GM19099 (cell line): ENCODE data around the gene CDCA7.

Source experiments
- POLR2A ChIP-seq: IDR thresholded peaks from 3 replicates; pipeline ENCODE4 v1.6.1; 2011; ENCODE audit warnings: low read depth; ENCODE audit not compliant: insufficient read length; ENCODE audit errors: extremely low read depth

The CDCA7 gene

DNA sequence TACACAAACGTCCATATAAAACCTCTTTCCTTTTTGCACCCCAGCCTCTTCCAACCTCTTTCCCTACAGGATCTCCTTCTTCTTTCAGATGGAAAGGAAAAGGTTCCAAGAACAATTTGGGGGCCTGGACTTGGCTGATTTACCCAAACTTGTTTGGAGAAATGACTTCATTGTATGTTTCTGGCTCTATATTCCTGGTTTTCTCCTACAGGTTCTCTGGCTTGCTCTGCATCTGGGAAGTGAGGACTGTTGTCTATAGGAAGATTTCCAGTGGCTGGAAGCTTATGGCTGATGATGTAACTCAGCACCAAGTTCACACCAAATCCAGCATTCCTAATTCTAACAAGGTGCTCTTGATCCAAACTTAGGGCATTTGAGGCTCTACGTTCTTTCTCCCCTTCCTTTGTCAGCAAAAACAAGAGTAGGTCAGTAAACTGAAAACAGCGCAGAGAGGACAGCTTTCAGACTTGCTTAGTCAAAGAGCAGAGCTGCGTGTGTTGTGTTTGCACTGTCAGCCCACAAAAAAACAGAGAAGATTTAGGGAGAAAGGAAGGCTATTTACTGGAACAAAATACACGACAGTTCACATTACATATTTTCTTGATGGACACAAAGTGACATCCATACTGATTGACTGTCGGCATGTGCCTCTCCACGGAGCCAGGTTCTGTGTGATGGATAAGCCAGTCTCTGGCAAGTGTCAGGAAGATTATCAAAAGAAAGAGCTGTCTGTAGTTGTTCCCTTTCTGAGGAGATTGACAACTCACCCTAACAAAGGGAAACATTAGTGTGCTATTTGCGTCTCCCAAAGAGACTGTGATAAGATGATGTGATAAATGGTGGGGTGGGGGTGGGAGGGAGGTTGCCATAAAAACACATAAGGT lies 39.7 kb downstream of the CDCA7 start:
- TF ChIP-seq POLR2A: no peak

DNA sequence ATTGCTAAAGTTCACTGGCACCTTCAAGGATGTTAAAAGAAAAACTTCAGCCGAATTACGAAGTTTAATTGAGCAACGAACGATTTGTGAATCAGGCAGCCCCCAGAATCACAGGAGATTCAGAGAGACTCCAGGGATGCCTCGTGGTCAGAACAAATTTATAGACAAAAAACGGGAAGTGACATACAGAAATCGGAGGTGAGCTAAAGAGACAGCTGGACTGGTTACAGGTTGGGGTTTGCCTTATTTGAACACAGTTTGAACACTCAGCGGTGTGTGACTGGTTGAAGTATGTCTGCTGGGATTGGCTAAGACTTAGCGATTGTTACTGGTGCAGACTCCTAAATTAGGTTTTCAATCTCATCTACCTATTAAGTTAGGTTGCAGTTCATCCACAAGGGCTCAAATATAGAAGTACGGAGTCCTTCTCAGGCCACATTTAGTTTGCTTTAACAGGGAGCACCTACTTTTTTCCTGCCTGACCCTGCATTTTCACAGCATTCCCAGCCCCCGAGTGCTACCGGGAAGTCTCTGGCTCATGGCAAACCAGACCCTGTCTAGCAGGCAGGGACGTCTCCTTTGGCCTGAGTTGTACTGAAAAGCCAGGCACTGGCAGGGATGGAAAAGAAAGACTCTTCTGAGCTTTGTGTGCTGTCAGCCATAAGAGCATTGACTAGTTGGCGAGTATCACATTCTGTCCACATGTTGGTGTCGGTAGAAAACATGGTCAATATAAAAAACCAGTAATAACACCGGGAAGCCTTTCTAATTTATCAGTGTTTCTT lies 41.1 kb downstream of the CDCA7 start:
- no peak for TF ChIP-seq POLR2A

GRCh38 chr2:173397539-173397938 lies 42.9 kb downstream of the CDCA7 start:
- TF ChIP-seq POLR2A: no peak

DNA sequence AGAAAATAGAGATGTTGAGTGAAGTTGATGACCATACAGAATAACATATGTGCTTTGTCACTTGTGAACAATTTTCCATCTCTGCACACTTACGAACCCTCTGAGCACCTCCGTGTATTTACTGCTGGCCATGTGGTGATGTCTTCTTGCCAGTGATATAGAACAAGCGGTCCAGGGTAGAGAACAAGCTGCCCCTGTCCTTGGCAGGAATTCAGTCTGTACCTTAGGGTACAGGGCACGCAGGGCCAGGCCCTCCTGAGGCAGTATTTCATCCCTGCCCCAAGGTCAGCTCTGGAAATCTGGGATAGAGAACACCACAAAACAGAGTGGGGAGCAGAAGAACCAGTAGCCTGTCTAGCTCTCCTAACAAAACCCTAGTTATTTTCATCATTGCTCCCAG lies 44.6 kb downstream of the CDCA7 start:
- no peak for TF ChIP-seq POLR2A

GRCh38 chr2:173400760-173401159 lies 46.1 kb downstream of the CDCA7 start:
- no peak for TF ChIP-seq POLR2A

DNA sequence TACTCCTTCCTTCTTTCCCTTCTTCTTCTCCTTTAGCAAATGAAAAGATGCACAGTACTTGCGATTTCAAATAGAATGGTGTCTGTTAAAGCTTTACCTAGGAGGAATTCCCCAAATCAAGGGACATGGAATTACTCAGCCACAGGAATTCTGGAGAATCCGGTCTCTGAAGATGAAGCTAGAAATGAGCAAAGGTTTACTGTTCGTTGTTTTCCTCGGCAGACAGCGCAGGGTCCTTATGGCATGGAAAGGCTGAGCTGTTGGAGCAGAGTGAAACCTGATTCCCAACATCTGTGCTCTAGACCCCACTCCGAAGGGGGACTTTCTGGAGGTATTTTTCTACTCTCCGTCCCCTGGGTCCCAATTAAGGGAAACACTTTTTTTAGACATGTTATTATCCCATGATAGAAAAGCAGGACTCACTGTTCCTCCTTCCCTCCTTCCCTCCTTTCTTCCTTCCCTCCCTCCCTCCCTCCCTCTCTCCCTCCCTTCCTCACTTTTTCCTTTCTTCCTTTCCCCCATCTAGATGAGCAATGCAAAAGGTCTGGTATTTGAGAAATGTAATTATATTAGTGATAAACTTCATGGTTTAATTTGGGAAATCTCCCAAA lies 47.1 kb downstream of the CDCA7 start:
- no peak for TF ChIP-seq POLR2A

DNA sequence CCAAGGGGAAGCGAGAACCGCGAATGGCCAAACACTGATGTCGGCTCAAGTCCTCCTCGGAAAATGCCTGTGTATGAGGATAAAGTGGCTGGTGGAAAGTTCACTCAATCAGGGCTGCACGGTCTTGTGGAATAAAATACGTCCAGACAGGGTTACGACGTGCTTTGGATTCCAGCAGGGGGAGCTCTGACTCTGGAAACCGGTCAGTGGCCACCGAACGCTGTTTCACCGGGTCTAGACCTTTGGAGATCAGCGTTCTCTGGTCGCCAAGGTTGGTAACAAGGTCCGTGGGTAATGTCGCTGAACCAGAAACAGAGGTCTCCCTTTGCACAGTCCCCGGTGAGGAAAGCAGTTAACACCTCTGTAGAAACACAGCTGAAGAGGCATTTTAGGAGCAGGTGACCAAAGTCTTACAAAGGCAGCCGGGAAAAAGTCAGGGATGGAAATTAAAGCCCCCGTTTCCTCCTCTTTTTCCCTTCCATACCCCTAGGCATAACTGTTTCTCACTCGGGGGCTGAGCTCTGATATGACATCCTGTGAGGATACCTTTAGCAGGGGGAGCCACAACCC lies 47.8 kb downstream of the CDCA7 start:
- TF ChIP-seq POLR2A: no peak

GRCh38 chr2:173404841-173405750 lies 50.4 kb downstream of the CDCA7 start:
- no peak for TF ChIP-seq POLR2A

DNA sequence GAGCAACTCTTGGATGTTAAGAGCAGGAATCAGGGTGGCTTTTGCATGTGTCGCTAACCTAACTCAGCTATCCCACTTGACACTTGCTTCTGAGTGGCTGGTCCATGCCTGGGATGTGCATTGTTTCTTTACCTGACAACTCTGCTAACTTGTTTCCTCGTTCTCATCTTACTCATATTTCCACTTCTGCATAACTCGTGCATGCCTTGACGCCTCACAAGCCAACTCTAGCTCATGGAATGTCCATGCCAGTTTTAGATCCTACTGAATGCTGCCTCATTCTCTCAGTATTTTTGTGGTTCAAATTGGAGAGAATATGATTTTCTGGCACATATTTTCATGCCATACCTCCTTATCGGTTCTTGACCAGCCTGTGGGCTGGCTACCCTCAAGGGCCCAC lies 52.5 kb downstream of the CDCA7 start:
- no peak for TF ChIP-seq POLR2A

DNA sequence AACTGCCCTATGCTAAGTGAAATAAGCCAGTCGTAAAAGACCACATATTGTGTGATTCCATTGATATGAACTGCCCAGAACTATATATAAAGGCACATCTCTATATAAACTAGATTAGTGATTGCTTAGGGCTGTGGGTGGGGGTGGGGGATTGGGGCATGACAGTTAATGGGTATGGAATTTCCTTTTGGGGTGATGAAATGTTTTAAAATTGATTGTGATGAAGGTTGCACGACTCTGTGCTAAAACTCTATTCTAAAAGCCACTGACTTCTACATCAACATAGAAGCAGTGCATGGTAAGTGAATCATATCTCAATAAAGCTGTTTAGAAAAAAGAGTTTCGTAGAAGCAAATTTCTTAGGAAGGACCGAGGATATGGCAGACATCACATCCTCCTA lies 53.0 kb downstream of the CDCA7 start:
- no peak for TF ChIP-seq POLR2A

DNA sequence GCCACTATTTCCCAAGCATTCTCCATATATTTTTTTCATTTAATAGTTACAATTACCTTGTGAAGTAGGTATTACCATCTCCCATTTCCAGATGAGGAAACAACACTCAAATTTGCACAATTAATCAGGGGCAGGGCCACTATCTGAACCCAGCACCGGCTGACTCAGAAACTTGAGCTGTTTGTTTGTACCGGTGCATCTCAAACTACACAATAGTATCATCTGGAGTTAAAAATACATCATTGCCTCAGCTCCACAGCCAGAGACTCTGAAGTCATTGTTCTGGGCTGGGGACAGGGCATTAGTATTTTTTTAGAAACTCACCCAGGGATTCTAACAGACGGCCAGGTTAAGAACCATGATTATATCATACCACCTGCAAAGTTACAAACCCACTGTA lies 55.9 kb downstream of the CDCA7 start:
- no peak for TF ChIP-seq POLR2A

DNA sequence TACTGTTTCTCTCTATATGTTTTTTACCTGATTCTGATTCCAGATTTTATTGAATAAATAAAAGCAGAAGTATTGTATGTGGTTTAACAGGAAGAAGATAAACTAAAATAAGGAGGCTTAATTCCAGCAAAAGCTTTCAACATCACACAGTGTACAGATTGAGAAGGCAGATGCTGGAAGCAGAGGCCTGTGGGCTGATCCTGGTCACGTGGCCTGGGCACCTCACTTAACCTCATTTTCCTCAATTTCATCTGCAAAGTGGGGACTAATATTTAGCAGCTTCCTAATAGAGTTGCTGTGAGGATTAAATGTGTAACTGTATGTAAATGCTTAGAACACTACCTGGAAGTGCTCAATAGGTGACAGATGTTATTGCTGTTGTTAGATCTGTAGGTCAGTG lies 58.0 kb downstream of the CDCA7 start:
- TF ChIP-seq POLR2A: no peak

- TF ChIP-seq POLR2A: no peak
Measured at GRCh38 chr2:173414823-173415322, 60.2 kb downstream of the CDCA7 start.

- TF ChIP-seq POLR2A: no peak
Measured at GRCh38 chr2:173415431-173416381, 61.0 kb downstream of the CDCA7 start.

DNA sequence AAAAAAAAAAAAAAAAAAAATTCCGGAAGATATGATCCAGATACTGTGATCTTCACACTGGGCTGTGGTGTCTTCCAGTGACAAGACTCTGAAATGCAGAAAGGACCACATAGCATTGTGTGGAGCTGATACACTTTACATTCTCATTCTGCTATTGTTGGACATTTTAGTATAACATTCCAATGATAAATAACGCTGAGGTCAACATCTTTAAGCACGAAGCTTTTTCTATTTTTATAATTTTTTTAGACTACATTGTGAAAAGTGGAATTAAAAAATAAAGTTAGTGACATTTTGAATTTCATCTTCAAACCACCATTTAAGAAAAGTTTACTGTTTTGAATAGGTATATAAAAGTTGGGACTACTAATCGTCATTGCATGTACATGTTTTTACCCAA lies 62.7 kb downstream of the CDCA7 start:
- no peak for TF ChIP-seq POLR2A
